Smooth muscle cell (in vitro differentiated cells): ENCODE data around the gene COMMD7. TPM values are rescaled to one million over a fixed set of nuclear protein-coding genes. Genes with fewer than 3 reads are reported as not detected.

Experiments used
- DNase-seq: peaks from one replicate; lab custom pipeline; 2025; ENCODE audit not compliant: unreplicated experiment; lab: John Stamatoyannopoulos, UW
- H2AFZ ChIP-seq: fragments of 200-600 bp; sonication (generic); 2 replicates; pipeline ENCODE4 v1.6.0; 2016; ENCODE audit warnings: antibody characterized with exemption, low read depth, mild to moderate bottlenecking
- H3F3A ChIP-seq: fragments of 200-600 bp; sonication (generic); 2 replicates; pipeline ENCODE4 v1.6.0; 2017; ENCODE audit warnings: antibody characterized with exemption, low read depth
- H3K27ac ChIP-seq: fragments of 200-600 bp; sonication (generic); 2 replicates; pipeline ENCODE4 v1.5.1; 2016; ENCODE audit warnings: low read depth, mild to moderate bottlenecking
- H3K27me3 ChIP-seq: fragments of 200-600 bp; sonication (generic); 2 replicates; pipeline ENCODE4 v1.6.1; 2016; ENCODE audit warnings: low read depth, mild to moderate bottlenecking
- H3K36me3 ChIP-seq: fragments of 200-600 bp; sonication (generic); 2 replicates; pipeline ENCODE4 v1.5.1; 2016; ENCODE audit warnings: low read depth
- H3K4me1 ChIP-seq: fragments of 200-600 bp; sonication (generic); 2 replicates; pipeline ENCODE4 v1.5.1; 2016; ENCODE audit warnings: low read depth
- H3K4me2 ChIP-seq: fragments of 200-600 bp; sonication (generic); 2 replicates; pipeline ENCODE4 v1.6.0; 2016; ENCODE audit warnings: mild to moderate bottlenecking
- H3K4me3 ChIP-seq: fragments of 200-600 bp; sonication (generic); 2 replicates; pipeline ENCODE4 v1.5.1; 2016; ENCODE audit warnings: mild to moderate bottlenecking
- H3K79me2 ChIP-seq: fragments of 200-600 bp; sonication (generic); 2 replicates; pipeline ENCODE4 v1.6.0; 2016; ENCODE audit warnings: low read depth, mild to moderate bottlenecking
- H3K9ac ChIP-seq: fragments of 200-600 bp; sonication (generic); 2 replicates; pipeline ENCODE4 v1.6.0; 2016; ENCODE audit warnings: low read depth
- H3K9me3 ChIP-seq: fragments of 200-600 bp; sonication (generic); replicated peaks from 2 replicates; pipeline ENCODE4 v1.5.1; 2016; ENCODE audit warnings: low read depth
- H4K20me1 ChIP-seq: fragments of 200-600 bp; sonication (generic); 2 replicates; pipeline ENCODE4 v1.6.0; 2016; ENCODE audit warnings: low read depth
- WGBS: methylation state at CpG from one replicate; pipeline ENCODE4 v1.1.7; 2016; ENCODE audit warnings: low lambda C conversion rate; 5-methylcytosine and 5-hydroxymethylcytosine counted together
- polyA plus RNA-seq: library from polyadenylated mRNA; unstranded; fragments of >200 nt; fragmentation: Nextera tagmentation; extraction: Ambion mirVana; gene quantifications from 2 replicates; pipeline ENCODE4 v1.2.1, GENCODE V29; 2016
- total RNA-seq: library from RNA; depleted of rRNA; stranded (reverse); fragments of >200 nt; gene quantifications from 2 replicates; pipeline ENCODE4 v1.2.3, GENCODE V29; 2014
- TF ChIP-seq, protein P1 (sequence below): fragments of 200-600 bp; sonication (generic); IDR thresholded peaks from 2 replicates; pipeline ENCODE4 v1.5.1; 2017; ENCODE audit warnings: borderline replicate concordance, mild to moderate bottlenecking, antibody characterized with exemption; ENCODE audit not compliant: insufficient read depth, poor library complexity, severe bottlenecking

COMMD7 gene
- total and polyA plus RNA-seq, 2 experiments from 2014 or later = 29.2 to 57.6 TPM

GRCh38 chr20:32753731-32754130 lies 10.5 kb upstream of the COMMD7 start:
- H3K27ac ChIP-seq = no peak overlapping the region
- no peak for DNase-seq
- 67% methylated on average over 4 of the region's 4 CpGs for WGBS
- H3K27me3 ChIP-seq = no peaks in the 10 kb centered on the region
- no peak overlapping the region for H3K4me3 ChIP-seq
- H3F3A ChIP-seq = peaks cover 8% of the 10 kb centered on the region
- no peaks in the 10 kb centered on the region for H3K79me2 ChIP-seq
- no peaks in the 10 kb centered on the region for H3K9me3 ChIP-seq
- H3K4me2 ChIP-seq = no peak overlapping the region
- no peaks in the 10 kb centered on the region for H4K20me1 ChIP-seq
- H3K4me1 ChIP-seq = peaks cover 15% of the 10 kb centered on the region
- no peaks in the 10 kb centered on the region for H3K36me3 ChIP-seq
- no peak overlapping the region for H2AFZ ChIP-seq
- TF ChIP-seq, protein P1, sequence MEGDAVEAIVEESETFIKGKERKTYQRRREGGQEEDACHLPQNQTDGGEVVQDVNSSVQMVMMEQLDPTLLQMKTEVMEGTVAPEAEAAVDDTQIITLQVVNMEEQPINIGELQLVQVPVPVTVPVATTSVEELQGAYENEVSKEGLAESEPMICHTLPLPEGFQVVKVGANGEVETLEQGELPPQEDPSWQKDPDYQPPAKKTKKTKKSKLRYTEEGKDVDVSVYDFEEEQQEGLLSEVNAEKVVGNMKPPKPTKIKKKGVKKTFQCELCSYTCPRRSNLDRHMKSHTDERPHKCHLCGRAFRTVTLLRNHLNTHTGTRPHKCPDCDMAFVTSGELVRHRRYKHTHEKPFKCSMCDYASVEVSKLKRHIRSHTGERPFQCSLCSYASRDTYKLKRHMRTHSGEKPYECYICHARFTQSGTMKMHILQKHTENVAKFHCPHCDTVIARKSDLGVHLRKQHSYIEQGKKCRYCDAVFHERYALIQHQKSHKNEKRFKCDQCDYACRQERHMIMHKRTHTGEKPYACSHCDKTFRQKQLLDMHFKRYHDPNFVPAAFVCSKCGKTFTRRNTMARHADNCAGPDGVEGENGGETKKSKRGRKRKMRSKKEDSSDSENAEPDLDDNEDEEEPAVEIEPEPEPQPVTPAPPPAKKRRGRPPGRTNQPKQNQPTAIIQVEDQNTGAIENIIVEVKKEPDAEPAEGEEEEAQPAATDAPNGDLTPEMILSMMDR = no peak
- no peak overlapping the region for H3K9ac ChIP-seq

GRCh38 chr20:32752458-32753250 lies 9.4 kb upstream of the COMMD7 start:
- no peak overlapping the region for H2AFZ ChIP-seq
- no peaks in the 10 kb centered on the region for H3K79me2 ChIP-seq
- no peaks in the 10 kb centered on the region for H3K36me3 ChIP-seq
- H3F3A ChIP-seq = peaks cover 8% of the 10 kb centered on the region
- no peak overlapping the region for H3K4me3 ChIP-seq
- no peaks in the 10 kb centered on the region for H4K20me1 ChIP-seq
- WGBS = 40% methylated on average over 10 of the region's 10 CpGs
- H3K4me2 ChIP-seq = peak overlapping the region; percentile 35
- no peak for DNase-seq
- no peaks in the 10 kb centered on the region for H3K27me3 ChIP-seq
- peak overlapping the region; percentile 40 for H3K27ac ChIP-seq
- H3K9ac ChIP-seq = no peak overlapping the region
- no peaks in the 10 kb centered on the region for H3K9me3 ChIP-seq
- TF ChIP-seq, protein P1 = no peak
- H3K4me1 ChIP-seq = peaks cover 15% of the 10 kb centered on the region

GRCh38 chr20:32751702-32752457 lies 8.6 kb upstream of the COMMD7 start:
- Histone ChIP-seq H3K27ac (no peak overlapping the region), H3K9me3 (no peaks in the 10 kb centered on the region), H3K4me1 (peaks cover 15% of the 10 kb centered on the region), H4K20me1 (no peaks in the 10 kb centered on the region), H2AFZ (no peak overlapping the region), H3K9ac (no peak overlapping the region), H3K4me2 (no peak overlapping the region), H3K36me3 (no peaks in the 10 kb centered on the region), H3K79me2 (no peaks in the 10 kb centered on the region), H3K27me3 (no peaks in the 10 kb centered on the region), H3F3A (peaks cover 8% of the 10 kb centered on the region), H3K4me3 (no peak overlapping the region)
- no peak for DNase-seq
- TF ChIP-seq, protein P1 = no peak
- WGBS = 81% methylated on average over 6 of the region's 6 CpGs
